GM19240 (cell line): ENCODE data around the gene EPS8L3.

Experiments used
- DNase-seq: peaks from one replicate; pipeline ENCODE4 v3.0.0; 2011; ENCODE audit warnings: low spot score; ENCODE audit not compliant: insufficient read length

The EPS8L3 gene

GRCh38 chr1:109739738-109740614, 23.7 kb downstream of the EPS8L3 start:
- DNase-seq: peak; percentile 78

GRCh38 chr1:109733236-109733870, 30.4 kb downstream of the EPS8L3 start:
- DNase-seq: no peak

DNA sequence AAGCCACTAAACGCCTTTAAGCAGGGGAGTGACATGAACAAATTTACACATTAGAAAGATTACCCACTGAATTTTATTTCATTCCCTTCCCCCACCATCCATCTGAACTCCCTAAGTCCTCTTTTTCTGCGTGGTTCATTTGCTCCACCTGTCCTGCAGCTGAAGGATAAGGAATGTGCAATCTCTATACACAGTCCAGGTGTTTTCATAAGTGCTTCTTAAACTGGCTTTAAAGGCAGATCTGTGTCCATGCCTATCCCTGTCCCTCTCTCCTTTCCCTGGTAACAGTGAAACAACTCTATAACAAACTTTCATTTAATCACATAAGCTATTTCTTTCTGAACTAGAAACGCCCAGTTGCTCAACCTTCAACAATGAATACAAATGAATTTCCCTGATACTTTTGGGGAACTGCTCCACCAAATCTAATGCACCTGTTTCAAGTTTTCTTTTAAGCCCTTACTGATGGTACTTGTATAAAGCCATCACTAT, 31.3 kb downstream of the EPS8L3 start:
- no peak for DNase-seq

GRCh38 chr1:109730666-109731065, 33.1 kb downstream of the EPS8L3 start:
- DNase-seq: no peak

DNA sequence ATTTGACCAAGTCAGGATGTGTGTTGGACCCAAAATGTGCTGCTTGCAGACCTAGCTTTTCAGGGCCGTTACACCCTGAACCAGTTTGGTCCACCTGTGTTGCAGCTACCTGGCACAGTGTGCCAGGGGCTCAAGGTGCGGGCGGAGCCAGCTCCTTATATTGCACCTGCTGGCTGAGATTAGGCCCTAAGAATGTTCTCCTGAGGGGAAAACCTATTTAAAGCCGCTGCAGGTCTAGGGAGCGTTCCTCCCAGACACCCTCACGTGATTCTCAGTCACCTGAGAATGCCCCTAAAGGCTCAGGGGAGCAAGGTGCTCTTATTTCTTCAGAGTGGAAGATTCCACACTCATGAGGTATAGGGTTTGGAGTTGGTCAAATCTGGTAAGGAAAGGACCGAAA, 34.9 kb downstream of the EPS8L3 start:
- no peak for DNase-seq

DNA sequence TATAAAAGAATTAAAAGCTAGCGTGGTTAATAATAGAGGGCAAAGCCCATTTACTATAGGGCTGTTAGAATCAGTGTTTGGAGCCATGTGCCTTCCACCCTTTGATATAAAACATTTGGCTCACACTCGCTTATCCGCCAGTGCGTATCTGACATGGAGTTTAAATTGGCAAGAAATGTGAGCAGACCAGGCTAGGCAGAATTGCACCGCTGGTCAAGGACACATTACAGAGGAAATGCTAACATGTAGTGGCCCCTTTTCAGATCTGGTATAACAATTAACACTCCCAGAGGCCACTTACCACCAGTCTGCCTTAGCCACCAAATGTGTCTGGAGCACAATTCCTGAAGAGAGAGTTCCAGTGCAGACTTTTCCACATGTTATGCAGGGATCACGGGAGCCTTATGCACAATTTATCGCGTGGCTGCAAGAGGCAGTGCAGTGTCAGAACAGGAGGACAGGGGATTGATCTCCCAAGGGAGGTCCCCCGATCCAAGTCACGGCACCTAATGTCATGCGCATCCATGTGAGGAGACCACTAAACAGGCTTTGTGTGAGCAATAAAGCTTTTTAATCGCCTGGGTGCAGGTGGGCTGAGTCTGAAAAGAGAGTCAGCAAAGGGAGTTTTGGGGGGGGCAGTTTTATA, 36.9 kb downstream of the EPS8L3 start:
- no peak for DNase-seq

GRCh38 chr1:109726007-109726406, 37.7 kb downstream of the EPS8L3 start:
- no peak for DNase-seq

- DNase-seq: no peak
Measured at GRCh38 chr1:109725510-109725909, 38.2 kb downstream of the EPS8L3 start.

GRCh38 chr1:109724933-109725332, 38.8 kb downstream of the EPS8L3 start:
- DNase-seq: no peak

GRCh38 chr1:109722908-109723691, 40.6 kb downstream of the EPS8L3 start:
- no peak for DNase-seq

DNA sequence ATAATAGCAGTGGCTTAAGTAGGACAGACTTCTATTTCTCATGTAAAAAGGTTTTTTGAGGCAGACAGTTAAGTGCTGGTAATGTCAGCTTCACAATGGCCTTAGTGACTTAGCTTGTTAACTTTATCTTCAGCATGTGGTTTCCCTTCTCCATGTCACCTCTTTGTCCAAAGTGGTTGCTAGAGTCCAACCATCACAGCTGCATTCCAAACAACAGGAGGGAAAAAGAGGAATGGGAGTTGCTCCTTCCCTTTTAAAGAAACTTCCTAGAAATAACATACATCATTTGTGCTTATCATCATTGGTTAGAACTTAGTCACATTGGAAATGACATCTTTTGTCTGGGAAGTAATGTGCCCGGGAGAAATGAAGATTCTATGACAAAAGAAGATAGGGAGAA, 41.8 kb downstream of the EPS8L3 start:
- no peak for DNase-seq

DNA sequence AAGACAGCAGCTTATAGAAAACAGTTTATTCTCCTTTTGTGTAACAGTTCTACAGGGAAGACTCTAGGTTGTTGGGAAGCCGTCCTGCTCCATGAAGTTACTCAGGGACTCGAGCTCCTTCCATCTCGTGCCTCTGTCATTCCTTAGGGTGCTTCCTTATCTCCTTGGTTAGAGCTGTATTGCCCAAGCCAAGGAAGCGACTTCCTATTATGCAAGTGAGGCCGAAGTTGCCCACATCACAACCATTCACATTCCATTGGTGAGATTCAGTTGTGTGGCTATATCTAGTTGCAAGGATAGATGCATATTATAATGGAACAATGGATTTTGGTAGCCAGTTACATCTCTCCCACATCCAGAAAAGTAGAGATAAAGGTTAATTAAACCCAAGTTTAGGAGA, 42.7 kb downstream of the EPS8L3 start:
- no peak for DNase-seq

- no peak for DNase-seq
Measured at GRCh38 chr1:109719337-109719837, 44.3 kb downstream of the EPS8L3 start.

GRCh38 chr1:109718495-109718894, 45.2 kb downstream of the EPS8L3 start:
- no peak for DNase-seq

DNA sequence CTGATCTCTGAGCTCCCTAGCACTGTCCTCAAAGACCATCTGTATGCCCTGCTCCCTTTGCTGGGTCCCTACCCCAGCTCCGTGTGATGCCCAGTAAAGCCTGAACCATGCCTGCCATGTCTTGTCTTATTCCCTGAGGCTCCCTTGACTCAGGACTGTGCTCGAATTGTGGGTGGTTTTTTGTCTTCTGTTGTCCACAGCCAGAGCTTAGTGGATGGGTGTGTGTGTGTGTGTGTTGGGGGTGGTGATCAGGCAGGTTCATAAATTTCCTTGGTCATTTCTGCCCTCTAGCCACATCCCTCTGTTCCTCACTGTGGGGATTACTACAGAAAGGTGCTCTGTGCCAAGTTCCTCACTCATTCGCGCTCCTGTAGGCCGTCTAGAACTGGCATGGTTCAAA, 46.0 kb downstream of the EPS8L3 start:
- DNase-seq: no peak

GRCh38 chr1:109716570-109717090, 47.1 kb downstream of the EPS8L3 start:
- no peak for DNase-seq

DNA sequence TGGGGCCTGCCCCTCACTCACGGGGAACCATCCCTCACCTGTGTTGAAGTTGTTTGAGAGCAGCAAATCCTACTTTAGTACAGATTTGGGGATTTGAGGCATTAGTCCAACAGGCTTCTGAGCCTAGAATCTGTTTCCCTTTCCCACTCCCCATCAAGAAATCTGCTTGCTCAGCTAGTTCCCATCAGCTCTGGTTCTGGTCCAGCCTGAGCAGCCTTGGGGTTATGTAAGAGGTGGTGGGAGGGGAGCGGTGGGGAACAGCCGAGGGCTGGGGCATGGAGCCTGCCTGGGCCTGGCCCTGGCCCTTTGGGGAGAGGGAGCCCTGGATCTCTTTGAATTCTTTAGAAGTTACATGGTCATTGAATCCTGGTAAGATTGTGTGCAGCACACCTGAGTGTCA, 47.6 kb downstream of the EPS8L3 start:
- DNase-seq: no peak

GRCh38 chr1:109714661-109715372, 48.9 kb downstream of the EPS8L3 start:
- DNase-seq: no peak

GRCh38 chr1:109713636-109714035, 50.1 kb downstream of the EPS8L3 start:
- no peak for DNase-seq

DNA sequence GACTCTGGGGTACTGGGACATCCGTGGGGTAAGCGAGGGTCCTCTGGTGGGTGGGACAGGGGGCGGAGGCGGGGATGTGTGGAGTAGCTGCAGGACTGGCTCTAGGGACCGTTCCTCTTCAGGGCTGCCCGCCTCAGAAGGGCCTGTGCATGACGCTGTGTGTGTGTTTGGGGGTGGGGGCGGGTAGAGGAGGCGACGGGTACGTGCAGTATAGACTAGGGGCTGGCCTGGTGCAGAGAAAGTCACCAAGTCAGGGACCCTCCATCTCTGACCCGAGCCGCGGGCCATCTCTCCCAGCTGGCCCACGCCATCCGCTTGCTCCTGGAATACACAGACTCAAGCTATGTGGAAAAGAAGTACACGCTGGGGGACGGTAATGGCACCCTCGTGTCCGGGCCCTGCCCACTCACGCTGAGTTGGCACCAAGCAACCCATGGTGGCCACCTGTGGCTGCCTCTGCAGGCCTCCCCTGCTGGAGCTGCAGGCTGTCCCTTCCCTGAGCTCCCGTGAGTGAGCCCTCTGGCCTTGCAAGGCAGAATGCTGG, 51.3 kb downstream of the EPS8L3 start:
- DNase-seq: no peak
